Chondrocyte (in vitro differentiated cells): ENCODE data around the gene C12orf43. TPM values are rescaled to one million over a fixed set of nuclear protein-coding genes. Genes with fewer than 3 reads are reported as not detected.
A peak's percentile ranks its signal among the peaks of the same experiment; 100 is the strongest.

Experiments
- DNase-seq: peaks from one replicate; pipeline ENCODE4 v3.0.0; 2021; ENCODE audit warnings: mixed read lengths, low spot score
- H3K27ac Mint-ChIP-seq: one replicate; pipeline ENCODE4 v1.8.0; 2021; ENCODE audit warnings: mild to moderate bottlenecking, moderate library complexity, mixed read lengths; ENCODE audit not compliant: unreplicated experiment
- H3K27me3 Mint-ChIP-seq: 2 replicates; pipeline ENCODE4 v1.8.0; 2021; ENCODE audit warnings: low read depth, mixed read lengths
- H3K36me3 Mint-ChIP-seq: 2 replicates; pipeline ENCODE4 v1.8.0; 2021; ENCODE audit warnings: low read depth, mixed read lengths
- H3K4me1 Mint-ChIP-seq: 2 replicates; pipeline ENCODE4 v1.8.0; 2021; ENCODE audit warnings: low read depth, mild to moderate bottlenecking, mixed read lengths
- H3K4me3 Mint-ChIP-seq: one replicate; pipeline ENCODE4 v1.8.0; 2021; ENCODE audit warnings: mild to moderate bottlenecking, moderate library complexity, mixed read lengths; ENCODE audit not compliant: unreplicated experiment
- H3K9me3 Mint-ChIP-seq: 2 replicates; pipeline ENCODE4 v1.8.0; 2021; ENCODE audit warnings: low read depth, mixed read lengths
- total RNA-seq: library from RNA; stranded (reverse); gene quantifications from 3 replicates; pipeline ENCODE4 v1.2.1, GENCODE V29; 2021
- TF ChIP-seq, protein P1 (sequence below): fragments of 200-600 bp; sonication (generic); IDR thresholded peaks from 2 replicates; pipeline ENCODE4 v1.5.0; 2021; ENCODE audit warnings: antibody characterized with exemption, mild to moderate bottlenecking, moderate library complexity

The C12orf43 gene
- total RNA-seq, 1 donor from 2014 or later, result 14.1 TPM

DNA sequence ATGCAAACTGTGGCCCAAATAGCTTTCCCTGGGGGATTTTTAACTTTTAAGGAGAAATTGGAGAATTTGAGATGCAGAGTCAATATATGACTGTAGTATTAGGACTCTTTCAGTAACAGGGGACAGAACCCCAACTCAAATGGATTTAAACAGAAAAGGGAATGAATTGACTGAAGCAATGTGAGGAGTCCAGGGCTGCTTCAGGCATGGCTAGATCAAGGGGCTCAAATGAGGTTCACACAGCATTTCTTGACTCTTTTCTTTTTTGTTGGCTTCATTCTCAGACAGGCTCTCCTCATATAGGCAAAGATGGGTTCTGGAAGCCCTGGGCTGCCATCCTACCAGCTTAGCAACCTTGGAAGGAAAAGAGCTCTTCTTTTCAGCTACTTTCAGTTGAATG is 24.3 kb downstream of the C12orf43 start:
- Mint-ChIP-seq H3K36me3 (no peaks in the 10 kb centered on the region), H3K4me3 (no peak overlapping the region), H3K27ac (no peak overlapping the region), H3K4me1 (no peaks in the 10 kb centered on the region), H3K9me3 (peaks cover 10% of the 10 kb centered on the region), H3K27me3 (peaks cover 33% of the 10 kb centered on the region)
- TF ChIP-seq, protein P1, sequence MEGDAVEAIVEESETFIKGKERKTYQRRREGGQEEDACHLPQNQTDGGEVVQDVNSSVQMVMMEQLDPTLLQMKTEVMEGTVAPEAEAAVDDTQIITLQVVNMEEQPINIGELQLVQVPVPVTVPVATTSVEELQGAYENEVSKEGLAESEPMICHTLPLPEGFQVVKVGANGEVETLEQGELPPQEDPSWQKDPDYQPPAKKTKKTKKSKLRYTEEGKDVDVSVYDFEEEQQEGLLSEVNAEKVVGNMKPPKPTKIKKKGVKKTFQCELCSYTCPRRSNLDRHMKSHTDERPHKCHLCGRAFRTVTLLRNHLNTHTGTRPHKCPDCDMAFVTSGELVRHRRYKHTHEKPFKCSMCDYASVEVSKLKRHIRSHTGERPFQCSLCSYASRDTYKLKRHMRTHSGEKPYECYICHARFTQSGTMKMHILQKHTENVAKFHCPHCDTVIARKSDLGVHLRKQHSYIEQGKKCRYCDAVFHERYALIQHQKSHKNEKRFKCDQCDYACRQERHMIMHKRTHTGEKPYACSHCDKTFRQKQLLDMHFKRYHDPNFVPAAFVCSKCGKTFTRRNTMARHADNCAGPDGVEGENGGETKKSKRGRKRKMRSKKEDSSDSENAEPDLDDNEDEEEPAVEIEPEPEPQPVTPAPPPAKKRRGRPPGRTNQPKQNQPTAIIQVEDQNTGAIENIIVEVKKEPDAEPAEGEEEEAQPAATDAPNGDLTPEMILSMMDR, result no peak
- no peak for DNase-seq

DNA sequence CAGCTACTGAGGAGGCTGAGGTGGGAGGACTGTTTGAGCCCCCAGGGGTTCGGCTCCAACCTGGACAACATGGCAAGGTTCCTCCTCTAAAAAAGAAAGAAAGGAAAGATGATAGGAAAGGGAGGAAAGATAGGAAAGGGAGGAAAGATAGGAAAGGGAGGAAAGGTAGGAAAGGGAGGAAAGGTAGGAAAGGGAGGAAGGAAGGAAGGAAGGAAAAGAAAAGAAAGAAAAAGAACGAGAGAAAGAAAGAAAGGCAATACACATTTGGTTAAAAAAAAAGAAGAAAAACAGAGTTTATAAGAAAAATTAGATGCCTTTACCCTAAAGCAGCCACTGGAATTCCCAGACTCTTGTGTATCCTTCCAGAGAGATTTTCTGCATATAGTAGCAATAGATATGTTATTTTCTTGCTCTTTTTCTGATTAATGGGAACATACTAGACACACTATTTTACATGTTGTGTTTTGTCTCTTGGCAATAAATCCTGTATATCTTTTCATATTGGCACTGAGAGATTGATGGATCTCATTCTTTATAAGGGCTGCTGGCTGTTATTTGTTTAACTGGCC is 25.7 kb downstream of the C12orf43 start:
- Mint-ChIP-seq H3K4me1 (no peaks in the 10 kb centered on the region), H3K9me3 (peaks cover 10% of the 10 kb centered on the region), H3K27ac (no peak overlapping the region), H3K4me3 (no peak overlapping the region), H3K27me3 (peaks cover 31% of the 10 kb centered on the region), H3K36me3 (no peaks in the 10 kb centered on the region)
- peak; percentile 19 for DNase-seq
- TF ChIP-seq, protein P1, result no peak

DNA sequence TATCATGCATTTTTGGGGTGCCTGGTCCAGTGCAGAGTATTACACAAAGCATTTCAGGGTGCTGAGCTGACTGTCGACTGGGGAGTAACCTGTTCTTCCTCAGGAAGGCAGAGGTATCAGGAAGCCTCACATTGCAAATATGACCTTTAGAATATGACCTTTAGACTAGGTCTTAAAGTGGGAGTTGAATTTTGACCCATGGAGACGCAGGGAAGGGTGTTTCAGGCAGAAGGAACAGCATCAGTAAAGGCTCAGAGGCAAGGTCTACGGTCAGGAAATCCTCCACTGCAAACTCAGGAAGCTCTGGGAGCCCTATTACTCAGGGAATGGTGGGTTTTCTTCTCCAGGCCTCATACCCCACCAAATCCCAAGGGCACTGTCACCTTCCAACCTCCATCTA is 26.6 kb downstream of the C12orf43 start:
- Mint-ChIP-seq H3K36me3 (no peaks in the 10 kb centered on the region), H3K27ac (no peak overlapping the region), H3K4me3 (no peak overlapping the region), H3K27me3 (peaks cover 22% of the 10 kb centered on the region), H3K4me1 (no peaks in the 10 kb centered on the region), H3K9me3 (peaks cover 3% of the 10 kb centered on the region)
- TF ChIP-seq, protein P1, result no peak
- no peak for DNase-seq

DNA sequence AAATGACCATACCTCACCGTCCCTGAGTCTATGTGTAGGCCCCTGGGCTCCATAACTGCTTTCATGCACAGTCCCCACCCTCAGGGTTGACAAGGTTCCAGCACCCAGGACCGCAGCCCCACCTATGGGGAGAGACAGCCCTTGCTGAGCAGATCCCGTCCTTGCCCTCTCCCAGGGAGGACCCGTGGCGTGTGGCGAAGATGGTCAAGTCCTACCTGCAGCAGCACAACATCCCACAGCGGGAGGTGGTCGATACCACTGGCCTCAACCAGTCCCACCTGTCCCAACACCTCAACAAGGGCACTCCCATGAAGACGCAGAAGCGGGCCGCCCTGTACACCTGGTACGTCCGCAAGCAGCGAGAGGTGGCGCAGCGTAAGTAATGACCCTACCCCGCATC is 27.6 kb downstream of the C12orf43 start:
- peaks cover 17% of the 10 kb centered on the region for H3K27me3 Mint-ChIP-seq
- no peaks in the 10 kb centered on the region for H3K4me1 Mint-ChIP-seq
- no peak overlapping the region for H3K4me3 Mint-ChIP-seq
- TF ChIP-seq, protein P1, result no peak
- peaks cover 3% of the 10 kb centered on the region for H3K9me3 Mint-ChIP-seq
- no peak overlapping the region for H3K27ac Mint-ChIP-seq
- H3K36me3 Mint-ChIP-seq, result no peaks in the 10 kb centered on the region
- peak; percentile 92 for DNase-seq

DNA sequence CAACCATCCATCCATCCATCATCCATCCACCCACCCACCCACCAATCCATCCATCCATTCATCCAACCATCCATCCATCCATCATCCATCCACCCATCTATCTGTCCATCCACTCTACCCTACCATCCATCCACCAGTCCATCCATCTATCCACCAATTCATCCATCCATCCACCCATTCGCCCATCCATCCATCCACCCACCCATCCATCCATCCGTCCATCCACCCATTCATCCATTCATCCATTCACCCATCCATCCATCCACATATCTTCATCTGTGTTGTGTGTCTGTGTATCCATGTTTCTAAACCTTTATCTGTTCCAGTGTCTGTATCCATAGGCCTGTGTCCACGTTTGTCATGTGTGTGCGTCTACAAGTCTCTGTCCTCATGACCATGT is 28.1 kb downstream of the C12orf43 start:
- no peak overlapping the region for H3K27ac Mint-ChIP-seq

More for the DNA sequence above, 28.1 kb downstream of the C12orf43 start:
- peaks cover 14% of the 10 kb centered on the region for H3K27me3 Mint-ChIP-seq
- H3K36me3 Mint-ChIP-seq, result no peaks in the 10 kb centered on the region
- H3K4me1 Mint-ChIP-seq, result no peaks in the 10 kb centered on the region
- peaks cover 3% of the 10 kb centered on the region for H3K9me3 Mint-ChIP-seq
- TF ChIP-seq, protein P1, result no peak
- DNase-seq, result peak; percentile 8
- H3K4me3 Mint-ChIP-seq, result no peak overlapping the region
